Endothelial cell of umbilical vein (primary cell): Measurements from ENCODE around the gene RRP36. TPM values are rescaled to one million over a fixed set of nuclear protein-coding genes. Genes with fewer than 3 reads are reported as not detected.

Experiments used
- BruUV-seq: library from RNA; stranded (reverse); fragments of 400-500 nt; replicated peaks from 2 replicates; lab custom pipeline; 2021; lab: Mats Ljungman, UMichigan
- CTCF ChIA-PET: fragments of 300-600, 350-600 bp; sonication (Branson Sonifier 250); formaldehyde crosslinking; loops from one replicate; lab custom pipeline; 2021; ENCODE audit warnings: antibody characterized with exemption, inconsistent platforms; lab: Charles Lee
- POLR2A ChIA-PET: fragments of 300-600, 350-600 bp; sonication (Branson Sonifier 250); formaldehyde crosslinking; loops from one replicate; lab custom pipeline; 2021; ENCODE audit warnings: antibody characterized with exemption, inconsistent platforms; lab: Charles Lee
- DNase-seq: peaks from one replicate; pipeline ENCODE4 v3.0.0-alpha.2; 2011; ENCODE audit warnings: low read depth, low spot score
- FAIRE-seq: peaks from 2 replicates; lab custom pipeline; 2011; peaks lifted over from hg19 to GRCh38; lab: Jason Lieb, UNC
- H2AFZ ChIP-seq: 2 replicates; pipeline ENCODE4 v1.6.0; 2012; ENCODE audit warnings: low read depth, low read length, control low read depth, inconsistent platforms
- H3K27ac ChIP-seq: 2 replicates; pipeline ENCODE4 v1.5.1; 2011; ENCODE audit warnings: low read depth, mild to moderate bottlenecking, control low read depth, low read length, moderate library complexity; ENCODE audit not compliant: insufficient read depth
- H3K27me3 ChIP-seq, 2 experiments: 2 replicates each; pipeline versions ENCODE4 v1.6.0 to v1.6.1; 2011; ENCODE audit warnings: low read length in 2 of 2, mixed read lengths in 1 of 2; ENCODE audit not compliant: control insufficient read depth in 2 of 2, insufficient read depth in 2 of 2
- H3K36me3 ChIP-seq, 2 experiments: 2 replicates in 1 of 2; 3 replicates in 1 of 2; pipeline ENCODE4 v1.5.1; 2011; ENCODE audit warnings: low read length in 2 of 2, mild to moderate bottlenecking in 1 of 2, moderate library complexity in 1 of 2; ENCODE audit not compliant: control insufficient read depth in 2 of 2, insufficient read depth in 2 of 2; ENCODE audit errors: extremely low read depth in 1 of 2
- H3K4me1 ChIP-seq: 3 replicates; pipeline ENCODE4 v1.5.1; 2011; ENCODE audit warnings: mild to moderate bottlenecking, low read length; ENCODE audit not compliant: control insufficient read depth, insufficient read depth; ENCODE audit errors: extremely low read depth
- H3K4me2 ChIP-seq: 2 replicates; pipeline ENCODE4 v1.6.1; 2011; ENCODE audit warnings: low read length, control low read depth, mixed read lengths; ENCODE audit not compliant: insufficient read depth
- H3K4me3 ChIP-seq, 3 experiments: fragments of 200-600 bp in 1 of 3; sonication (generic), shearing (Covaris generic) in 1 of 3; replicated peaks in 1 of 3; 2 replicates each; pipeline ENCODE4 v1.5.1; 2011 to 2016; ENCODE audit warnings: control low read depth in 3 of 3, low read length in 3 of 3, mild to moderate bottlenecking in 2 of 3, inconsistent platforms in 1 of 3, low read depth in 1 of 3, moderate library complexity in 1 of 3; ENCODE audit not compliant: insufficient read depth in 1 of 3
- H3K79me2 ChIP-seq: 2 replicates; pipeline ENCODE4 v1.6.0; 2012; ENCODE audit warnings: low read length, inconsistent platforms; ENCODE audit not compliant: control insufficient read depth, insufficient read depth
- H3K9ac ChIP-seq: replicated peaks from 2 replicates; pipeline ENCODE3; 2011; ENCODE audit warnings: low read length, control low read depth; ENCODE audit not compliant: insufficient read depth; ENCODE audit errors: extremely low read depth
- H3K9me1 ChIP-seq: replicated peaks from 3 replicates; pipeline ENCODE4 v1.6.0; 2011; ENCODE audit warnings: mild to moderate bottlenecking, low read length; ENCODE audit not compliant: control insufficient read depth, insufficient read depth; ENCODE audit errors: extremely low read depth
- H3K9me3 ChIP-seq: replicated peaks from 2 replicates; pipeline ENCODE4 v1.5.1; 2012; ENCODE audit warnings: low read length, inconsistent platforms; ENCODE audit not compliant: control insufficient read depth, insufficient read depth
- H4K20me1 ChIP-seq: replicated peaks from 2 replicates; pipeline ENCODE3; 2011; ENCODE audit warnings: mild to moderate bottlenecking, low read length; ENCODE audit not compliant: control insufficient read depth, insufficient read depth; ENCODE audit errors: extremely low read depth
- EZH2 ChIP-seq: IDR thresholded peaks from 2 replicates; pipeline ENCODE4 v1.6.1; 2012; ENCODE audit warnings: borderline replicate concordance, low read depth, mild to moderate bottlenecking, moderate library complexity, low read length, inconsistent platforms; ENCODE audit not compliant: severe bottlenecking
- JUN ChIP-seq: IDR thresholded peaks from 2 replicates; pipeline ENCODE4 v1.6.1; 2011; ENCODE audit warnings: borderline replicate concordance, low read depth; ENCODE audit not compliant: insufficient read length, insufficient read depth
- POLR2A ChIP-seq: IDR thresholded peaks from 2 replicates; pipeline ENCODE4 v1.6.1; 2012; ENCODE audit warnings: low read depth, mild to moderate bottlenecking, control low read depth, low read length
- POLR2AphosphoS5 ChIP-seq: IDR thresholded peaks from 2 replicates; pipeline ENCODE4 v1.6.1; 2012; ENCODE audit warnings: low read depth, mild to moderate bottlenecking, control low read depth, low read length, moderate library complexity; ENCODE audit not compliant: insufficient read depth
- dilution Hi-C: fragments of 300-500 bp; cut with MboI; formaldehyde crosslinking; loops from one replicate; pipeline ENCODE4 v1.15.0; 2019; ENCODE audit warnings: low sequenced_read_pairs; ENCODE audit not compliant: extremely low pct_ligation_motif_present
- intact Hi-C: fragments of 100-400 bp; cut with micrococcal nuclease; formaldehyde crosslinking; loops from one replicate; pipeline ENCODE4 v1.10.0; 2022
- polyA plus RNA-seq, 4 experiments: library from polyadenylated mRNA; depleted of rRNA in 3 of 4; stranded (reverse) in 3 of 4; unstranded in 1 of 4; fragments of >200 nt; gene quantifications; 2 replicates each; pipeline versions ENCODE4 v1.2.1 to v1.2.3, GENCODE V29; 2011 to 2012; ENCODE audit warnings: missing spikeins in 1 of 4
- total RNA-seq: library from RNA; stranded (reverse); gene quantifications from 2 replicates; pipeline ENCODE4 v1.2.3, GENCODE V29; 2021
- TF ChIP-seq, protein P1 (sequence below): IDR thresholded peaks from 2 replicates; pipeline ENCODE4 v1.6.1; 2011; ENCODE audit not compliant: insufficient read depth, insufficient read length
- TF ChIP-seq, protein P2 (sequence below), 2 donors: IDR thresholded peaks; 1 replicate in 1 of 2; 2 replicates in 1 of 2; pipeline ENCODE4 v1.5.1; 2011; ENCODE audit warnings: low read length in 2 of 2, mild to moderate bottlenecking in 2 of 2, moderate library complexity in 2 of 2, control low read depth in 1 of 2, inconsistent platforms in 1 of 2, low read depth in 1 of 2; ENCODE audit not compliant: insufficient read depth in 1 of 2; ENCODE audit errors: extremely low read depth in 1 of 2

Gene RRP36
- total and polyA plus RNA-seq, 2 donors (not counting 3 experiments of a cell fraction or from before 2014, with no cell fraction given): 40.2 to 103 TPM

DNA sequence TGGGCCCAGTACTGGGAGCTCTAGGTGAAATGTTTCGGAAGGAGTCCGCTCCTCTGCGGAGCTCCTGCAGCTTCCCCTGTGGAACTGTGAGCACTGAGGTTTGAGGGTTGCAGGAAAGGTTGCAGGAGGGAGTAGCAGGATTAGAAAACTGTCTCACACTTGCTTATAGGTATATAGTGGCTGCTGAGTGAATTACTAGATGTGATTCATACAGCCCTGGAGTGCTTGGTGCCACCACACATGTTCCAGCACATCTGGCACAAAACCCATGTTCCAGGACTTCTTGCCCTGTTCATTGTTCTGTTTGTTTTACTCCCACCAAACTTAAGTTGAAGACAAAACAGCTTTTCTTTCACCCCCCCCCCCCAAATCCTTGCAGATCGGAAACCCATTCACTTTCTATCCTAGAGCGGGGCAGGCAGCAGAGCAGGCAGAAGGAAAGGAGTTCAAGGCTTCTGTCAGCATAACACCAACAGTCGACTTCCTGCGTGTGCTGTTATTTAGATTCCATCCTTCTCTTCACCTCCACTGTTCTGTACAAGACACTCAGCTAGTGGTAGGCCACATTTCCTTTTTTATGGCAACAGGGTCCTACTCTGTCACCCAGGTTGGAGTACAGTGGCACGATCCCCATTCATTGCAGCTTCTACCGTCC, 41.8 kb upstream of the RRP36 start:
- H2AFZ ChIP-seq: peak overlapping the region; percentile 93
- peaks cover 12% of the 10 kb centered on the region for H3K79me2 ChIP-seq
- no peaks in the 10 kb centered on the region for H3K9me3 ChIP-seq
- no peaks in the 10 kb centered on the region for H3K36me3 ChIP-seq
- H3K27me3 ChIP-seq: no peaks in the 10 kb centered on the region
- dilution Hi-C loops (no loop called here), intact Hi-C loops (loop anchor here (1.0 to 5.0 kb wide), 4 partner anchors 19 to 77 kb away; partner anchors contain the start of genes CNPY3, GNMT and KLHDC3)
- H3K4me3 ChIP-seq: peak overlapping the region; percentile 16 to 74 (median 72)
- H3K4me1 ChIP-seq: peaks cover 28% of the 10 kb centered on the region
- peak overlapping the region; percentile 87 for H3K4me2 ChIP-seq
- peak overlapping the region; percentile 27 for H3K27ac ChIP-seq
- no peak for FAIRE-seq
- TF ChIP-seq EZH2 (no peak), JUN (no peak), POLR2AphosphoS5 (no peak), POLR2A (no peak)
- TF ChIP-seq, protein P1, sequence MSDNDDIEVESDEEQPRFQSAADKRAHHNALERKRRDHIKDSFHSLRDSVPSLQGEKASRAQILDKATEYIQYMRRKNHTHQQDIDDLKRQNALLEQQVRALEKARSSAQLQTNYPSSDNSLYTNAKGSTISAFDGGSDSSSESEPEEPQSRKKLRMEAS: no peak
- TF ChIP-seq, protein P2, sequence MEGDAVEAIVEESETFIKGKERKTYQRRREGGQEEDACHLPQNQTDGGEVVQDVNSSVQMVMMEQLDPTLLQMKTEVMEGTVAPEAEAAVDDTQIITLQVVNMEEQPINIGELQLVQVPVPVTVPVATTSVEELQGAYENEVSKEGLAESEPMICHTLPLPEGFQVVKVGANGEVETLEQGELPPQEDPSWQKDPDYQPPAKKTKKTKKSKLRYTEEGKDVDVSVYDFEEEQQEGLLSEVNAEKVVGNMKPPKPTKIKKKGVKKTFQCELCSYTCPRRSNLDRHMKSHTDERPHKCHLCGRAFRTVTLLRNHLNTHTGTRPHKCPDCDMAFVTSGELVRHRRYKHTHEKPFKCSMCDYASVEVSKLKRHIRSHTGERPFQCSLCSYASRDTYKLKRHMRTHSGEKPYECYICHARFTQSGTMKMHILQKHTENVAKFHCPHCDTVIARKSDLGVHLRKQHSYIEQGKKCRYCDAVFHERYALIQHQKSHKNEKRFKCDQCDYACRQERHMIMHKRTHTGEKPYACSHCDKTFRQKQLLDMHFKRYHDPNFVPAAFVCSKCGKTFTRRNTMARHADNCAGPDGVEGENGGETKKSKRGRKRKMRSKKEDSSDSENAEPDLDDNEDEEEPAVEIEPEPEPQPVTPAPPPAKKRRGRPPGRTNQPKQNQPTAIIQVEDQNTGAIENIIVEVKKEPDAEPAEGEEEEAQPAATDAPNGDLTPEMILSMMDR (IDR thresholded peaks at IDR 0.05; ENCODE audit: extremely low read depth in 1 of 2, insufficient read depth in 1 of 2, low read depth in 1 of 2, low read length in 2 of 2): no peak
- no TSS peak for BruUV-seq
- no peaks in the 10 kb centered on the region for H3K9me1 ChIP-seq
- ChIA-PET POLR2A (interaction anchor here (1.4 kb wide), 1 partner anchor 34 kb away, joined by 6 read pairs; the partner anchor contains the start of genes KLHDC3 and MEA1), CTCF (interaction anchor here (0.8 to 2.0 kb wide), 7 partner anchors 12 to 164 kb away, joined by 3 to 12 read pairs (median 5); partner anchors contain the start of genes CNPY3, CUL7, KLC4 and KLHDC3)
- DNase-seq: no peak
- no peaks in the 10 kb centered on the region for H4K20me1 ChIP-seq
- peak overlapping the region; percentile 66 for H3K9ac ChIP-seq
